Choroid plexus epithelial cell (primary cell): ENCODE measurements around the gene NFIX.

Experiments used
- DNase-seq: peaks from one replicate; pipeline ENCODE4 v3.0.0-alpha.2; 2010; ENCODE audit warnings: low read depth
- H3K4me3 ChIP-seq: 2 replicates; pipeline ENCODE4 v1.5.1; 2011; ENCODE audit warnings: low read depth, mild to moderate bottlenecking, control low read depth, low read length, moderate library complexity
- CTCF ChIP-seq: conservative IDR thresholded peaks from 2 replicates; pipeline ENCODE4 v1.5.1; 2011; ENCODE audit warnings: low read depth, mild to moderate bottlenecking, control low read depth, inconsistent platforms, low read length, moderate library complexity

NFIX gene

GRCh38 chr19:13119627-13120026 is 124.4 kb downstream of the NFIX start:
- no peak for TF ChIP-seq CTCF
- peak overlapping the region; percentile 94 for H3K4me3 ChIP-seq
- DNase-seq: no peak

- H3K4me3 ChIP-seq: peak overlapping the region; percentile 9
- TF ChIP-seq CTCF: no peak
- DNase-seq: no peak
These were observed 124.8 kb downstream of the NFIX start for GRCh38 chr19:13120031-13120430.

- H3K4me3 ChIP-seq: peak overlapping the region; percentile 22
- no peak for TF ChIP-seq CTCF
- DNase-seq: peak; percentile 92
These were observed 125.5 kb downstream of the NFIX start for GRCh38 chr19:13120817-13121216.

GRCh38 chr19:13121551-13122274 is 126.4 kb downstream of the NFIX start:
- DNase-seq: no peak
- TF ChIP-seq CTCF: no peak
- no peak overlapping the region for H3K4me3 ChIP-seq

GRCh38 chr19:13122275-13122878 is 127.1 kb downstream of the NFIX start:
- no peak for TF ChIP-seq CTCF
- H3K4me3 ChIP-seq: no peak overlapping the region
- DNase-seq: no peak

- no peak for DNase-seq
- no peak overlapping the region for H3K4me3 ChIP-seq
- no peak for TF ChIP-seq CTCF
These were observed 128.0 kb downstream of the NFIX start for GRCh38 chr19:13122980-13123957.
